ENCODE data around the gene FAM9A. TPM values are rescaled to one million over a fixed set of nuclear protein-coding genes. Genes with fewer than 3 reads are reported as not detected.
"Not testable (repeated sequence)": the region's sequence is repeated elsewhere in the genome, so short reads cannot be mapped to it uniquely, and the experiment has no call there.

Gene FAM9A
- total RNA-seq, 1 experiment from 2014 or later, result not detected

DNA sequence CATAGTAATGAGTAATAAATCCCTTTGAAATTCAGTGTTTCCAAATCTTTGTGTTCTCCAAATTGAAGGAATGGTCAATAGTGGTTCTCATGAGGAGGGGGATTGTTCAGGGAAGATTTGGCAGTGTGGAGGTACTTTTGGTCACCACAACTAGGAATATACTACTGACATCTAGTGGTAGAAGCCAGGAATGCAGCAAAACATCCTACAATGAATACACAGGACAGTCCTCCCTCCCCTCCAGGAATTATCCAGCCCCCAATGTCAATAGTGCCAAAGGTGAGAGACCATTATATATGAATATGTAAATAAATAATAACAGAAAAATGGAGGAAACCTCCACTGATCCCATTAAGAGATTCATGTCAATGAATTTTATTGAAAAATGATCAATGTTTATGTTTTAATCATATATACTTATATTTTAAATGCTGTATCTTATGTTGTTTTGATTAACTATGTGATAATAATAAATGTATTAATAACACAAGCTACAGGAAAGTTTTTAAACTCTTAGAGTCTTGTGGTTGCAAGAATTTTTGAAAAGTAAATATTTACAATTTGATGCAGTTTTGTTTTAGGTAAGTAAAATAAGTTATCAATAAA is 14.4 kb upstream of the FAM9A start:
- DNase-seq, result no peak
- no peaks in the 10 kb centered on the region for H3K27me3 ChIP-seq
- H3K4me3 ChIP-seq, result no peak overlapping the region
- no peaks in the 10 kb centered on the region for H3K36me3 ChIP-seq
- H3K9me3 ChIP-seq, result no peaks in the 10 kb centered on the region

DNA sequence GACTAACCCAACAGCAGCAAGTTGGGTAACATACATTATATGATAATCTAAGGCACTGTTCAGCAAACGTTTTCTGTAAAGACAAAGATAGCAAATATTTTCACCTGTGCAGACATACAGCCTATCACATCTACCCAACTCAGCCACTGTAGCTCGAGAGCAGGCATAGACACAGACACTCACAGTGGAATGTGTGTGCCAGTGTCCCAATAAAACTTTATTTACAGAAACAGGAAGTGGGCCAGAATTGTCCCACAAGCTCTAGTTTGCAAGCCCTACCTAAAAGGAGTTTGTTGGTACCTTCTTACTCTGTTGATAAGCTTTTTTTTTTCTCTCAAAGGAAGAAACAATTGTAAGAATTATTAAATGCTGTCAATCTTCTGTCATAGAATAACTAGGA is 11.9 kb upstream of the FAM9A start:
- DNase-seq, result no peak
- Histone ChIP-seq H3K9me3 (no peaks in the 10 kb centered on the region), H3K27me3 (no peaks in the 10 kb centered on the region), H3K36me3 (no peaks in the 10 kb centered on the region), H3K4me3 (no peak overlapping the region)

DNA sequence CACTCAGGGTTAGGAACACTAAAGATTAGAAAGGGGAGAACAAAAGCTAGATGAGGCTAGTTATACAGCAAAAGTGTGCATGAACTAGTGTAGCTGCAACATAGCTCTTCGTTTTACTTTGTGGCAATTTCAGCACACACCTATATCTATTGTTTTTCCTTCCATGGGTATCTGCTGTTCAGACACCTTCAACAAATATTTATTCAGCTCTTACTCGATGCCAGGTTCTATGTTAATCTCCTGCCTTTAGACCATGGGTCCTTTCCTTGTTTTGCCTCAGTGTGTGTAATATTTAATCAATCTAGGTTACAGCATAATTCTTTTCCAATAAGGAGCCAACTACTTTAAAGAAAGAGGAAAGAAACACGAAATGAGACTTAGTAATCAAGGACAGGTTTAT is 10.4 kb upstream of the FAM9A start:
- H3K4me3 ChIP-seq, result no peak overlapping the region

DNA sequence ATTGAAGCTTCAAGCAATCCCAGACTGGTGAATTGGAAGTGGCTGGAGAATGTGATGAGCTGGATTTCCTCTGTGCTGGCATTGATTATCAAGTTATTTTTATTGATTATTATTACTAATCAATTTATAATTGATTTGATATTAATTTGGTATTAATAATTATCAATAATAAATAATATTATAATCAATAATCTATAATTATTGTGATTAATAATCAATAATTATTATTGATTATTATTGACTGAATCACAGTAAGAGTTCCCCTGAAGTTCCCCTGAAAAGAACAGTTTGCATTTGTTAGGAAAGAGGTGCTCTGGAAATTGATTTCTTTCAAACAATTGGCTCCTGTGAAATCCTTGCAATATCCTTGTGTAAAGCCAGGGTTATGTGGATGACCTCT is 7.5 kb upstream of the FAM9A start:
- no peaks in the 10 kb centered on the region for H3K36me3 ChIP-seq
- H3K4me3 ChIP-seq, result no peak overlapping the region
- no peak for DNase-seq
- H3K27me3 ChIP-seq, result no peaks in the 10 kb centered on the region
- no peaks in the 10 kb centered on the region for H3K9me3 ChIP-seq

More for the DNA sequence above, 10.4 kb upstream of the FAM9A start:
- H3K27me3 ChIP-seq, result no peaks in the 10 kb centered on the region
- H3K9me3 ChIP-seq, result no peaks in the 10 kb centered on the region
- no peaks in the 10 kb centered on the region for H3K36me3 ChIP-seq
- DNase-seq, result no peak

DNA sequence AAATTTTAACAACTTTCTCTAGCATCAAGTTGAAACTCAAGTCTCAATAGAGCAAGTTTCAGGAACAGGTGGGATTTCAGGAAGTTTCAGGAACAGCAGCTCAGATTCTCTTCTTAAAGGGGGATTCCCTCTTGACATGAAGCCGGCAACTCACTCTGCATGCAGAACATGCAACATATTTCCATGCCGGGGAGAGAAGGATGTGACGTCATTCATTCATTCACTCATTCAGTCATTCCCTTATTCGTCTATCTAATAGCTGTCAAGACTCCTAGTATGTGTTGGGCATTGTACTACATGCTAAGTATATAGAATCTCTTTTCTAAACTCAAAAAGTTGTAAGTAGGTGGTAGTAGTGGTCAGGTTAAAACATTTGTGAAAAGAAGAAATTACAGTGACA is 4.8 kb upstream of the FAM9A start:
- no peak overlapping the region for H3K4me3 ChIP-seq
- DNase-seq, result no peak
- no peaks in the 10 kb centered on the region for H3K36me3 ChIP-seq
- H3K27me3 ChIP-seq, result no peaks in the 10 kb centered on the region
- H3K9me3 ChIP-seq, result no peaks in the 10 kb centered on the region

DNA sequence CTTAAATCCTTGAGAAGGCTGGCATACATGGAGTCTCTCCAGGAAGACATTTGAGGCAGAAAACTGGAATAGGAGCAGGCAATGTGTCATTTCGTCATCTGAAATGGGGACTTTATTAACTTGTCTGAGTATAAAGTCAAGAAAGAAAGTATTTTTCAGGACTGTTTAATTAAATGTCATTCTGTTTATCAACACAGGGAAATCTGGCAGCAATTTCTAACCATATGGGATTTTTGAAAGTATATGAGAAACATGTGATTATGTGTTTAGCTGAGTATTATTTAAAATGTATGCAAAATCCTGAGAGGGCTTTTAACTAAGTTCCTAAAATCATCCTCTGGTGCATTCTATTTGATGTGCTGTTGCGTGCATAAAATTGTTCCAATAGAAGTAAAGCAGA is 3.9 kb upstream of the FAM9A start:
- no peak overlapping the region for H3K4me3 ChIP-seq
- DNase-seq, result no peak
- no peaks in the 10 kb centered on the region for H3K36me3 ChIP-seq
- H3K9me3 ChIP-seq, result no peaks in the 10 kb centered on the region
- H3K27me3 ChIP-seq, result no peaks in the 10 kb centered on the region

DNA sequence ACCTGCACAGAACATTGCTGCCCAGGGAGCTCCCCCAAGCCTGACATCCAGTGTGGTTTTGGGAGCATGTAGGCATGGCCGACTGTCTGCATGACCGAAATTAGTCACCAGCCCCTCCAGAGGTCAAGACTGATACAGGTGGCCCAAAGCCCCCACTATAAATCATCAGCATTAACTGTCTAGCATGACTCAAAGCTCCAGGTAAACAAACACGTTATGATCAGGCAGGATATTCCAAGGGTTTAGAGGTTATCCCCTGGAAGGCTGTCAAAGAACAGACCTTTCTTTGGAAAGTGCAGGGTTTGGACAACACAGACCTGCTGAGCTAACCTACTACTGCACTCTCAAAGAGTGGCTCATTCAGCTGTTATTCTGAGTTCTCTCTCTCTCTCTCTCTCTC is 2.1 kb upstream of the FAM9A start:
- H3K9me3 ChIP-seq, result no peaks in the 10 kb centered on the region
- H3K4me3 ChIP-seq, result no peak overlapping the region
- H3K36me3 ChIP-seq, result no peaks in the 10 kb centered on the region
- no peaks in the 10 kb centered on the region for H3K27me3 ChIP-seq
- no peak for DNase-seq

DNA sequence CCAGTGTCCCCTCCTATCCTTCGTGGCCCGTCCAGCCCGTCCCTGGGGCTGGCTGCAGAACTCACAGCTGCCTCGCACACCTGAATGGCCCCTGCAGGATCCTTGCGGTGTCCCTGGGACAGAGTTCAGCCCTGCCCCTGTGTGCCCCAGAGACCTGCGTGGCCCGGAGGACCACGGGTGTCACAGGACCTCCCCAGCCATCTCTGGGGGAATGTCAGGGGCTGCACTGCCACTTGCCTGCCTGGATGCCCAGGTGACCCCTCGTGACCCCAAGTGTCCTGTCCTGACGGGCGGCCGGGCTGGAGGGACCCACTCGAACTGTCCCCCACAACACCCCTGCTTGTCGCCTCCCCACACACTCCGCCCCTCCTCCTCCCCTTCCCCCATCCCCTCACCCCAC is 832 bp downstream of the FAM9A start:
- not testable (repeated sequence) for DNase-seq, H3K9me3 ChIP-seq, H3K36me3 ChIP-seq, H3K27me3 ChIP-seq, H3K4me3 ChIP-seq

DNA sequence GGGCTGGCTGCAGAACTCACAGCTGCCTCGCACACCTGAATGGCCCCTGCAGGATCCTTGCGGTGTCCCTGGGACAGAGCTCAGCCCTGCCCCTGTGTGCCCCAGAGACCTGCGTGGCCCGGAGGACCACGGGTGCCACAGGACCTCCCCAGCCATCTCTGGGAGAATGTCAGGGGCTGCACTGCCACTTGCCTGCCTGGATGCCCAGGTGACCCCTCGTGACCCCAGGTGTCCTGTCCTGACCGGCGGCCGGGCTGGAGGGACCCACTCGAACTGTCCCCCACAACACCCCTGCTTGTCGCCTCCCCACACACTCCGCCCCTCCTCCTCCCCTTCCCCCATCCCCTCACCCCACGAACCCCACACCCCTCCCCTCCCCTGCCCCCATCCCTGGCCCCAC is 1.9 kb downstream of the FAM9A start:
- not testable (repeated sequence) for H3K9me3 ChIP-seq

DNA sequence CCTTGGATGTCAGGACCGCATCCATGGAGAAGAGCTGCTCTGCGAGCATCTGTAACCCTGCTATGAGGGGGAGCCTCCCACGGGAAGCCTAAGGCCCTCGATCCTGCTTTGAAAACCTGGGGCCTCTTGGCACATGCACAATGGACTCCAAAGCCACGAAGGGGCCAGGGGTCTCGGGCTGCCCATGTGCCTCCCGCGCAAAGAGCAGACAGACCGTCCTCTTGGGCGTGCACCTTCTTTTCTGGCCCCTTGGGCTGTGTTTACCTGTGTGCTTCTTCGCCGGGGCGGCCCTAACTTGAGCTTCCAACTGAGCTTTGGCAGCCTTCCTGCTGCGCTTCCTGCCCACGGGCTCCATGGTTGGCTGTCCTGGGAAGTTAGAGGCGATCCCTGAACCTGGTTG is 2.5 kb downstream of the FAM9A start:
- not testable (repeated sequence) for H3K27me3 ChIP-seq, H3K4me3 ChIP-seq, H3K9me3 ChIP-seq, H3K36me3 ChIP-seq, DNase-seq

More for the DNA sequence above, 1.9 kb downstream of the FAM9A start:
- H3K36me3 ChIP-seq, H3K27me3 ChIP-seq, H3K4me3 ChIP-seq, DNase-seq: not testable (repeated sequence)

DNA sequence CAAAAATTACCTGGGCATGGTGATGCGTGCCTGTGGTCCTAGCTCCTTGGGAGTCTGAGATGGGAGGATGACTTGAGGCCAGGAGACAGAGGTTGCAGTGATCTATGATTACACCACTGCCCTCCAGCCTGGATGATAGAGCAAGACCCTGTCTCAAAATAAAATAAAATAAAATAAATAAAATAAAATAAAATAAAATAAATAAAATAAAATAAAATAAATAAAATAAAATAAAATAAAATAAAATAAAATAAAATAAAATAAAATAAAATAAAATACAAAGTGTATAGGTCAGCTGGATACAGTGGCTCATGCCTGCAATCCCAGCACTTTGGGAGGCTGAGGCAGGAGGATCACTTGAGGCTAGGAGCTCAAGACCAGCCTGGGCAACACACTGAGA is 14.1 kb downstream of the FAM9A start:
- DNase-seq, H3K36me3 ChIP-seq, H3K27me3 ChIP-seq, H3K4me3 ChIP-seq, H3K9me3 ChIP-seq: not testable (repeated sequence)

DNA sequence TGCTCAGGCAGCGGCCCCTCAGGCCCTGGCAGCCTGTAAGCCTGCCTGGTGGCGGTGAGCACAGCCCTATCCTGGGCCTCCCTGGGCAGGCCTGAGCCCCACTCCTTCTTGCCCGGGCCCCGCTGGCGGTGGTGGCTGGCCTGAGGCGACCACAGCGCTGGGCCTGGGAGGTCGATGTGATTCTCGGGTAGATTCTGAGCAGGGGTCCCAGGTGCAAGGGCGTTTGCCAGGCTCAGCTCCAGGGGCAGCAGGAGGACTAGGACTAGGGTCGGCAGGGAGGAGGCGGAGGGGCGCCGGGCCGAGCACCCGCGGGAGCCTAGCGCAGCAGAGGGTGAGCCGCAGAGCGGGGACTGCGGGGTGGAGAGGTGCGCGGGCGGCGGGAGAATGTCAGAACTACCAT is 17.0 kb downstream of the FAM9A start:
- no peaks in the 10 kb centered on the region for H3K36me3 ChIP-seq
- DNase-seq, result no peak
- no peaks in the 10 kb centered on the region for H3K27me3 ChIP-seq
- no peaks in the 10 kb centered on the region for H3K9me3 ChIP-seq
- no peak overlapping the region for H3K4me3 ChIP-seq

DNA sequence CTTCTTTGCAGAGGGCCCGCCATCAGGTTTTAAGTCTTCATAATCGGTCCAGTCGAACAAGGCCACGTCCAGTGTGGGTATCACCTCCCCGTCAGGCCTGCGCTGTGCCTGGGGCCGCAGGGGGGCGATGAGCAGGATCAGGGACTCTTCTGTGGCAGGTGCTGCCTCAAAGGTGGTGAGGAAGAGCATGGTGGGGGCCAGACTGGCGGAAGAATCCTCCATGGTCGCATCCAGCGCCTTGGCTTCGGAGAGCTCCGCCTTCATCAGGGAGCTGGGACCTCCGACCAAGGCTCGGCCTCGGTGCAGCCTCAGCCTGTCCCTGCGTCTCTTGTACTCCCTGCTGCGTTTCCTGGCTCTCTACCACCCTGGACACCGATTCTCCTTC is 17.5 kb downstream of the FAM9A start:
- DNase-seq, result no peak
- Histone ChIP-seq H3K36me3 (no peaks in the 10 kb centered on the region), H3K4me3 (no peak overlapping the region)

DNA sequence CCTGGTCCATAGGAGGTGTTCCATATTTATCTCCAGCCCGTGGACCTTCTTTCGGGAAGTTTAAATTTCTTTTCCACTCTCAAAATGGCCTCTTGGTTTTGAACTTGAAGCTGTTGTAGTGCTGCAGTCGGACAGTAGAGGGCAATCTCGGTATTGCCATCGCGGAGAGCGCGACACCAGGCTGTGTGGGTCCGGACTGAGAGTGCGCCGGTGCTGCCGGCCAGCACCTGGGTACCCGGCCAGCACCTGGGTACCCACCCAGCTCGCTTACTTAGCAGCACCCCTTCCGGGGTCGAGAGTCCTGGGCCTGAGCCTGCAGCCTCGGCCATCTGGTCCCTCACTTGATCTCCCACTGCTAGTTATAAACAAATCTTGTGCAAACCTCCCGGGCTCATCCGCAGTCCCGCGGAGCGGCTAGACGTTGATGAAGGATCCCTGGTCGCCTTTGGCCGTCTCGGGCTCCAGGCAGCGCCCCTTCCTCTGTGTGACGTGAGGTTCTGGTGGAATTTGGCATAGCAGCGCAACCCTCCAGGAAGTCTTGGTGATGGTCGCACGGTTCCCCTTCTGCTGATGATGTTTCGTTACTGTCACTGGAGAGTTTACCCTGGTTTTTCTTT is 18.0 kb downstream of the FAM9A start:
- Histone ChIP-seq H3K9me3 (no peaks in the 10 kb centered on the region), H3K36me3 (no peaks in the 10 kb centered on the region), H3K4me3 (no peak overlapping the region), H3K27me3 (no peaks in the 10 kb centered on the region)
- no peak for DNase-seq

More for the DNA sequence above, 17.5 kb downstream of the FAM9A start:
- Histone ChIP-seq H3K27me3 (no peaks in the 10 kb centered on the region), H3K9me3 (no peaks in the 10 kb centered on the region)

DNA sequence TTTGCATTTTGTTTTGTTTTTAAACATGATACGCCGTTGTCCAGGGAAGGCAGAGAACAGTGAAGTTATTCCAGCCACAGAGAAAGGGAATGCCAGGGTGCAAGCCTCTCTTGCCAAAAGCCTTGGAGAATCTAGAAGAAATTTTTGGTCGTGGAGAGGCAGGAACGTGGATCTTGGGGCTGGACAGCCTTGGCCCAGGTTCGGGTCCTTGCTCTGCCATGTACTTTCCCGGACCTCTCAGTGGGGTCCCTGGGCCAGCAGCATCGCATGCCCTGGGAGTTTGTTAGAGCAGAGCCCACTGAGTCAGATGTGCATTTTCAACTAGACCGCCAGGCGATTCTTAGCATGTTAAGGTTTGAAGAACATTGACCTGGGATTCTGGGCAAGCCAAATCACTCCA is 18.6 kb downstream of the FAM9A start:
- H3K4me3 ChIP-seq, result no peak overlapping the region
- no peaks in the 10 kb centered on the region for H3K9me3 ChIP-seq
- no peaks in the 10 kb centered on the region for H3K36me3 ChIP-seq
- no peaks in the 10 kb centered on the region for H3K27me3 ChIP-seq
- no peak for DNase-seq

DNA sequence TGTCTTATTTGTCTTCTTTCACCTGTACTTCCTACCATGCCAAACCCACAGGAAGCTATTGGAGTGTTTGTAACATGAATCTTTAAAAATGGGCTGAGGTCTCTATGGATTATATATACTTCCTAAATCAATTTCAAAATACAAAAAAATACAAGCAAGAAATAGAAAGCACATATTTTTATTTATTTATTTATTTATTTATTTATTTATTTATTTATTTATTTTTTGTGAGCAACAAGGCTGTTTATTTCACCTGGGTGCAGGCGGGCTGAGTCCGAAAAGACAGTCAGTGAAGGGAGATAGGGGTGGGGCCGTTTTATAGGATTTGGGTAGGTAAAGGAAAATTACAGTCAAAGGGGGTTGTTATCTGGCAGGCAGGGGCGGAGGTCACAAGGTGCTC is 19.3 kb downstream of the FAM9A start:
- not testable (repeated sequence) for H3K4me3 ChIP-seq, H3K36me3 ChIP-seq, H3K9me3 ChIP-seq, DNase-seq, H3K27me3 ChIP-seq

DNA sequence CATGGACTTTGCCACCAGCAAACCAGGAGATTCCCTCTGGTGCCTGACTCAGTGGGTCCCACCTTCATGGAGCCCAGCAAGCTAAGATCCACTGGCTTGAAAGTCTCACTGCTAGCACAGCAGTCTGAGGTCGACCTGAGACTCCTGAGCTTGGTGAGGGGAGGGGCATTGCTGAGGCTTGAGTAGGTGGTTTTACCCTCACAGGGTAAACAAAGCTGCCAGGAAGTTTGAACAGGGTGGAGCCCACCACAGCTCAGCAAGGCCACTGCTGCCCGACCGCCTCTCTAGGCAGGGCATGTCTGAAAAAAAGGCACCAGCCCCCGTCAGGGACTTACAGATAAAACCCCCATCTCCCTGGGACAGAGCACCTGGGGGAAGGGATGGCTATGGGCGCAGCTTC is 28.1 kb downstream of the FAM9A start:
- Histone ChIP-seq H3K27me3 (no peaks in the 10 kb centered on the region), H3K4me3 (no peak overlapping the region), H3K36me3 (no peaks in the 10 kb centered on the region), H3K9me3 (no peaks in the 10 kb centered on the region)
- no peak for DNase-seq

DNA sequence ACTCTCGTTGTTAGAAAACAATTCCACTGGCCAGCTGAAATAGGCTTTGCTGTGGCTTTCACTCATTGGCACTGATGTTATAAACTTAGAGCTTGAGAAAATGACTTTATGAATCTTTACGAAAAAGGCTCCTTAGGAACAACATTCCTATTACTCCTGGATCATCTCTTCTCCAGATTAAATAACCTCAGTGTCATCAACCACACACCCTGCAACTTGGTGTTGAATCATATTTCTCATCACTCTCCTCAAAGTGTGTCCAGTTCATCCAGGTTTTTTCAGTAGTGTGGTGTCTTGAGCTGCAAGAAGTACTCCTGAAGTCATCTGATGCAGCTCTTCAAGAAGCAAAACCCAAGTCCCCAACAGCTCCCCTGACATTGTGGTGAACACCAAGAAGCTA is 41.2 kb downstream of the FAM9A start:
- DNase-seq, result no peak
- Histone ChIP-seq H3K36me3 (no peaks in the 10 kb centered on the region), H3K27me3 (no peaks in the 10 kb centered on the region), H3K4me3 (no peak overlapping the region), H3K9me3 (no peaks in the 10 kb centered on the region)

DNA sequence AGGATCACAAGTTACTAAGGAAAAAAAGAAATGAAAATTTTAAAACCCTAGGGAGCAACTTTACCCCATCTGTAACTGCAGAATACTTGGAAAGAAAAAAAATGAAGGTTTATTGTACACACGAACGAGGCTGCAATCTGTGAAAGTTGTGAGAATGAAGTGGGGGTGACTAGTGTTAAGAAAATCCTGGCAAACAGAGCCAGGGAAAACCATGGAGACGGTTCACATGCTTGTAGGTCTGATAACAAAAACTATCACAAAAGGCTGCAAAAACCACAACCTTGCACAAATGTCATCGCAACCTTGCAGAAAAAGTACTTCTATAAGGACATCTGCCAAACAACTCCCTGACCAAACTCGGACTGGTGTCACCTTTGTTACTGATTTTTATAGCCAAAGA is 42.5 kb downstream of the FAM9A start:
- H3K27me3 ChIP-seq, H3K4me3 ChIP-seq, DNase-seq, H3K36me3 ChIP-seq, H3K9me3 ChIP-seq: not testable (repeated sequence)

Data from MG63 (cell line).